H9 (cell line): ENCODE measurements around the gene FNDC3B. TPM values are rescaled to one million over a fixed set of nuclear protein-coding genes. Genes with fewer than 3 reads are reported as not detected.

Experiments used
- DNase-seq: peaks from one replicate; pipeline ENCODE4 v3.0.0-alpha.2; 2017
- H2AFZ ChIP-seq: one replicate; pipeline ENCODE4 v1.6.1; 2013; ENCODE audit warnings: mild to moderate bottlenecking, low read length, control low read depth, moderate library complexity
- H2AK5ac ChIP-seq: 2 replicates; pipeline ENCODE4 v1.6.1; 2013; ENCODE audit warnings: low read length, control low read depth, mixed read lengths; ENCODE audit not compliant: insufficient read length
- H2BK120ac ChIP-seq: one replicate; pipeline ENCODE4 v1.6.1; 2013; ENCODE audit warnings: low read depth, mild to moderate bottlenecking, low read length, control low read depth, inconsistent platforms; ENCODE audit not compliant: poor library complexity, severe bottlenecking
- H2BK12ac ChIP-seq: 2 replicates; pipeline ENCODE4 v1.6.1; 2013; ENCODE audit warnings: low read length, control low read depth, mixed read lengths, low read depth; ENCODE audit not compliant: insufficient read length
- H2BK15ac ChIP-seq: 2 replicates; pipeline ENCODE4 v1.6.1; 2013; ENCODE audit warnings: low read depth, low read length, control low read depth
- H2BK20ac ChIP-seq: one replicate; pipeline ENCODE4 v1.6.1; 2013; ENCODE audit warnings: low read depth, mild to moderate bottlenecking, low read length, control low read depth, inconsistent platforms; ENCODE audit not compliant: poor library complexity, severe bottlenecking
- H2BK5ac ChIP-seq: 2 replicates; pipeline ENCODE4 v1.6.1; 2013; ENCODE audit warnings: low read length, control low read depth, mixed read lengths; ENCODE audit not compliant: insufficient read length
- H3K14ac ChIP-seq: 2 replicates; pipeline ENCODE4 v1.6.1; 2013; ENCODE audit warnings: low read length, control low read depth; ENCODE audit not compliant: insufficient read depth
- H3K18ac ChIP-seq: 2 replicates; pipeline ENCODE4 v1.6.1; 2013; ENCODE audit warnings: low read depth, mild to moderate bottlenecking, mixed read lengths, low read length, control low read depth; ENCODE audit not compliant: insufficient read length
- H3K23ac ChIP-seq: 2 replicates; pipeline ENCODE4 v1.6.1; 2013; ENCODE audit warnings: low read length, control low read depth, mixed read lengths, low read depth; ENCODE audit not compliant: insufficient read length
- H3K23me2 ChIP-seq: 2 replicates; pipeline ENCODE4 v1.6.1; 2013; ENCODE audit warnings: low read depth, mild to moderate bottlenecking, mixed read lengths, low read length, control low read depth; ENCODE audit not compliant: insufficient read length, poor library complexity, severe bottlenecking
- H3K27ac ChIP-seq: 2 replicates; pipeline ENCODE4 v1.5.1; 2013; ENCODE audit warnings: low read length, control low read depth, mixed read lengths, low read depth; ENCODE audit not compliant: insufficient read length
- H3K27me3 ChIP-seq: 2 replicates; pipeline ENCODE4 v1.6.1; 2013; ENCODE audit warnings: low read length, control low read depth, inconsistent platforms; ENCODE audit not compliant: insufficient read depth
- H3K4ac ChIP-seq: 2 replicates; pipeline ENCODE4 v1.6.1; 2013; ENCODE audit warnings: low read depth, mild to moderate bottlenecking, control low read depth, inconsistent platforms, low read length, moderate library complexity
- H3K4me1 ChIP-seq: 2 replicates; pipeline ENCODE4 v1.6.1; 2013; ENCODE audit warnings: low read length, control low read depth, inconsistent platforms; ENCODE audit not compliant: insufficient read depth
- H3K4me2 ChIP-seq: 2 replicates; pipeline ENCODE4 v1.6.1; 2013; ENCODE audit warnings: low read length, control low read depth, mixed read lengths; ENCODE audit not compliant: insufficient read length, insufficient read depth
- H3K56ac ChIP-seq: 2 replicates; pipeline ENCODE4 v1.6.1; 2013; ENCODE audit warnings: low read depth, mild to moderate bottlenecking, mixed read lengths, low read length, control low read depth; ENCODE audit not compliant: insufficient read length
- H3K79me1 ChIP-seq: 2 replicates; pipeline ENCODE4 v1.6.1; 2013; ENCODE audit warnings: low read depth, mild to moderate bottlenecking, moderate library complexity, low read length, control low read depth, inconsistent platforms; ENCODE audit not compliant: insufficient read depth, poor library complexity, severe bottlenecking
- H3K79me2 ChIP-seq: 2 replicates; pipeline ENCODE4 v1.6.1; 2013; ENCODE audit warnings: low read length, control low read depth, inconsistent platforms; ENCODE audit not compliant: insufficient read depth
- H3K9ac ChIP-seq: 2 replicates; pipeline ENCODE4 v1.6.1; 2013; ENCODE audit warnings: low read length, control low read depth, mixed read lengths; ENCODE audit not compliant: insufficient read length; ENCODE audit errors: extremely low read depth
- H3K9me3 ChIP-seq: one replicate; pipeline ENCODE4 v1.6.1; 2013; ENCODE audit warnings: low read depth, low read length, inconsistent platforms; ENCODE audit not compliant: control insufficient read depth
- H3T11ph ChIP-seq: one replicate; pipeline ENCODE4 v1.6.1; 2013; ENCODE audit warnings: mild to moderate bottlenecking, low read length, control low read depth, inconsistent platforms
- H4K20me1 ChIP-seq: one replicate; pipeline ENCODE4 v1.6.1; 2013; ENCODE audit not compliant: control insufficient read depth, insufficient read length, insufficient read depth
- H4K5ac ChIP-seq: 2 replicates; pipeline ENCODE4 v1.6.1; 2013; ENCODE audit warnings: low read depth, mild to moderate bottlenecking, mixed read lengths, low read length, control low read depth; ENCODE audit not compliant: insufficient read length
- H4K8ac ChIP-seq: replicated peaks from 2 replicates; pipeline ENCODE4 v1.6.1; 2013; ENCODE audit warnings: low read length, control low read depth, mixed read lengths, low read depth; ENCODE audit not compliant: insufficient read length
- H4K91ac ChIP-seq: 2 replicates; pipeline ENCODE4 v1.6.1; 2013; ENCODE audit warnings: low read depth, mild to moderate bottlenecking, moderate library complexity, mixed read lengths, low read length, control low read depth; ENCODE audit not compliant: insufficient read length
- H3K27ac Mint-ChIP-seq, 3 experiments: 2 replicates in 2 of 3; 3 replicates in 1 of 3; pipeline ENCODE4 v1.8.0; 2020 to 2021; ENCODE audit warnings: mixed read lengths in 3 of 3, mild to moderate bottlenecking in 1 of 3, moderate library complexity in 1 of 3
- H3K27me3 Mint-ChIP-seq: 2 replicates; pipeline ENCODE4 v1.8.0; 2021; ENCODE audit warnings: low read depth, mild to moderate bottlenecking, moderate library complexity, mixed read lengths
- H3K36me3 Mint-ChIP-seq, 3 experiments: 2 replicates in 2 of 3; 3 replicates in 1 of 3; pipeline ENCODE4 v1.8.0; 2020 to 2021; ENCODE audit warnings: low read depth in 3 of 3, mixed read lengths in 3 of 3; ENCODE audit not compliant: insufficient read depth in 1 of 3
- H3K4me1 Mint-ChIP-seq, 2 experiments: 2 replicates each; pipeline ENCODE4 v1.8.0; 2020; ENCODE audit warnings: mixed read lengths in 2 of 2
- H3K4me3 Mint-ChIP-seq, 2 experiments: 2 replicates in 1 of 2; 3 replicates in 1 of 2; pipeline ENCODE4 v1.8.0; 2020 to 2021; ENCODE audit warnings: mild to moderate bottlenecking in 2 of 2, mixed read lengths in 2 of 2, moderate library complexity in 1 of 2
- H3K9me3 Mint-ChIP-seq, 2 experiments: 2 replicates in 1 of 2; 3 replicates in 1 of 2; pipeline ENCODE4 v1.8.0; 2020; ENCODE audit warnings: mild to moderate bottlenecking in 2 of 2, mixed read lengths in 2 of 2, moderate library complexity in 1 of 2
- WGBS: extraction: QIAGEN DNeasy Blood & Tissue Kit; methylation state at CpG from one replicate; pipeline ENCODE4 v1.1.7; 2013; ENCODE audit warnings: missing lambda C conversion rate, low lambda C conversion rate, mixed read lengths; ENCODE audit not compliant: insufficient read length; ENCODE audit errors: extremely low coverage; 5-methylcytosine and 5-hydroxymethylcytosine counted together
- total RNA-seq: library from RNA; stranded (reverse); gene quantifications from 2 replicates; pipeline ENCODE4 v1.2.1, GENCODE V29; 2021
- TF ChIP-seq, protein P1 (sequence below): fragments of 200-600 bp; sonication (generic); conservative IDR thresholded peaks from 3 replicates; pipeline ENCODE4 v1.8.0; 2021; ENCODE audit warnings: antibody characterized with exemption, mild to moderate bottlenecking

Gene FNDC3B
- total RNA-seq, 1 experiment from 2014 or later = 43.8 TPM

DNA sequence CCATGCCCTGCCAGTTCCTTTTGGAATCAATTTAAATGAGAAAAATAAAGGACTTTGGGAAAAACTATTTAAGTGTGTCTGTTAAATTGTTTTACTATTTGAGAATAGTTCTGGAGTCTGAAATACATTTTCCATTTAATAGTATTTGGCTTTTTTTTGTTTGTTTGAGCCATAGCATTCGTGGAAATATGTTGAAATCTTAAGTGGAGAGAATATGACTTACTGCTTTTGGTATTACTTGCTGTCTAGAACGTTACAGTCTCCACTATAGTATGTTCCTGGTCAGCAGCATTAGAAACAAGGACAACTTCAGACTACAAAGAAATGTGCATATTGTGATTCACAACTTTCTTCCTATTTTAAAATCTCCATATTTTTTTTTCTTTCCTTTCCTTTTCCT, 229.5 kb downstream of the FNDC3B start:
- Histone ChIP-seq H3K14ac (no peak overlapping the region), H2BK5ac (no peak overlapping the region), H3K79me1 (no peaks in the 10 kb centered on the region), H3K23ac (no peak overlapping the region), H3T11ph (no peak overlapping the region), H3K56ac (no peak overlapping the region), H3K9me3 (no peaks in the 10 kb centered on the region), H4K91ac (no peak overlapping the region), H3K4me2 (no peak overlapping the region), H3K79me2 (no peaks in the 10 kb centered on the region; the same call in 1 of the 2 replicates), H2AK5ac (no peak overlapping the region), H3K4me1 (peaks cover 5% of the 10 kb centered on the region; the same call in 1 of the 2 replicates), H4K8ac (no peak overlapping the region), H3K9ac (no peak overlapping the region), H3K18ac (no peak overlapping the region), H2BK15ac (no peak overlapping the region), H4K20me1 (no peaks in the 10 kb centered on the region), H4K5ac (no peak overlapping the region), H3K27ac (no peak overlapping the region), H2BK120ac (no peak overlapping the region), H3K4ac (no peak overlapping the region), H3K27me3 (no peaks in the 10 kb centered on the region), H3K23me2 (no peaks in the 10 kb centered on the region), H2BK20ac (no peak overlapping the region), H2BK12ac (no peak overlapping the region), H2AFZ (no peak overlapping the region)
- DNase-seq = no peak
- peaks cover 10 to 12% (median 10%) of the 10 kb centered on the region in 3 experiments; a peak in 6 of 7 replicates for H3K36me3 Mint-ChIP-seq
- peaks cover 6 to 10% of the 10 kb centered on the region in 2 experiments for H3K4me1 Mint-ChIP-seq
- no peaks in the 10 kb centered on the region for H3K27me3 Mint-ChIP-seq
- no CpG with 5 or more reads among the region's 2 CpGs for WGBS
- no peak overlapping the region for H3K27ac Mint-ChIP-seq
- no peaks in the 10 kb centered on the region for H3K9me3 Mint-ChIP-seq
- TF ChIP-seq, protein P1, sequence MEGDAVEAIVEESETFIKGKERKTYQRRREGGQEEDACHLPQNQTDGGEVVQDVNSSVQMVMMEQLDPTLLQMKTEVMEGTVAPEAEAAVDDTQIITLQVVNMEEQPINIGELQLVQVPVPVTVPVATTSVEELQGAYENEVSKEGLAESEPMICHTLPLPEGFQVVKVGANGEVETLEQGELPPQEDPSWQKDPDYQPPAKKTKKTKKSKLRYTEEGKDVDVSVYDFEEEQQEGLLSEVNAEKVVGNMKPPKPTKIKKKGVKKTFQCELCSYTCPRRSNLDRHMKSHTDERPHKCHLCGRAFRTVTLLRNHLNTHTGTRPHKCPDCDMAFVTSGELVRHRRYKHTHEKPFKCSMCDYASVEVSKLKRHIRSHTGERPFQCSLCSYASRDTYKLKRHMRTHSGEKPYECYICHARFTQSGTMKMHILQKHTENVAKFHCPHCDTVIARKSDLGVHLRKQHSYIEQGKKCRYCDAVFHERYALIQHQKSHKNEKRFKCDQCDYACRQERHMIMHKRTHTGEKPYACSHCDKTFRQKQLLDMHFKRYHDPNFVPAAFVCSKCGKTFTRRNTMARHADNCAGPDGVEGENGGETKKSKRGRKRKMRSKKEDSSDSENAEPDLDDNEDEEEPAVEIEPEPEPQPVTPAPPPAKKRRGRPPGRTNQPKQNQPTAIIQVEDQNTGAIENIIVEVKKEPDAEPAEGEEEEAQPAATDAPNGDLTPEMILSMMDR = no peak
- no peak overlapping the region for H3K4me3 Mint-ChIP-seq
